GM19467 (cell line): ENCODE measurements around the gene SLC39A9.
A peak's percentile ranks its signal among the peaks of the same experiment; 100 is the strongest.
"Not testable (repeated sequence)": the region's sequence is repeated elsewhere in the genome, so short reads cannot be mapped to it uniquely, and the experiment has no call there.

Source experiments
- ATAC-seq: cut with Tn5 transposase; IDR thresholded peaks from one replicate; pipeline ENCODE4 v1.9.1; 2021; ENCODE audit warnings: mild to moderate bottlenecking, moderate library complexity; ENCODE audit not compliant: unreplicated experiment

Gene SLC39A9

GRCh38 chr14:69473946-69474345, 75.5 kb downstream of the SLC39A9 start:
- no peak for ATAC-seq

DNA sequence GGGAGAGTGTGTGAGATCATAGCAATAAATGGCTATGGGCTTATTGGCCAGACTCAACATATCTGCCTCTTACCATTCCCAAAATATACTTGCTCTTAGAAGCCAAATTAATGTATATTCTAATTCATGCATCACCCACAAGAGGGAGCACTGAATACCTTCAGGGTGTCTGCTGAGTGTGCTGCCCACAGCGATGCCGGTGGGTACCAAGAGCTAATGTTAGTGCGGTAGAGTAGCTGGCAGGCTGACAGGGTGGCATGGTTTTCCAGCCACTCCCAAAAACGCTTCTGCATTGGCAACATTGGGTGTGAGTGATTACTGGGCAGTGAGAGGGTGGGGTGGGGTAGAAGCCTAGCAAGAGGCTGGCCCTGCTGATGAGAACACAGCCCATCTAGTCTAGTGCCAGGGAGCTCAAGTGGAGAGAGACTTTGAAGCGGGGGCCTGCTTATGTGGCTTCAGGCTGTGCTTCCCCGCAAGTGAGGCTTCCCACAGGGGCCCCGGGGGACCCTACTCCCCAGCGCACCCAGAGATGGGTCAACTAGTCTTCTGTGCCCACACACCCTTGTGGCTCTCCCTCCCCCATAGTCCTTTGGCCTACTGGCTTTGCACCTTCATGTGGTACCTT, 76.8 kb downstream of the SLC39A9 start:
- ATAC-seq: no peak

DNA sequence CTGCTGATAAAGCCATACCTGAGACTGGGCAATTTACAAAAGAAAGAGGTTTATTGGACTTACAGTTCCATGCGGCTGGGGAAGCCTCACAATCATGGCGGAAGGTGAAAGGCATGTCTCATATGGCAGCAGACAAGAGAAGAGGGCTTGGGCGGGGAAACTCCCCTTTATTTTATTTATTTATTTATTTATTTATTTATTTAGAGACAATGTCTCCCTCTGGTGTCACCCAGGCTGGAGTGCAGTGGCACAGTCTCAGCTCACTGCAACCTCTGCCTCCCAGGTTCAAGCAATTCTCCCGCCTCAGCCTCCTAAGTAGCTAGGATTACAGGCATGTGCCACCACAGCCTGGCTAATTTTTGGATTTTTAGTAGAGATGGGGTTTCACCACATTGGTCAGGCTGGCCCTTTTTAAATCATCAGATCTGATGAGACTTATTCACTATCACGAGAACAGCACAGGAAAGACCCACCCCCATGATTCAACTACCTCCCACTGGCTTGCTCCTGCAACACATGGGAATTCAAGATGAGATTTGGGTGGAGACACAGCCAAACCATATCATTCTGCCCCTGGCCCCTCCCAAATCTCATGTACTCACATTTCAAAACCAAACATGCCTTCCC, 78.4 kb downstream of the SLC39A9 start:
- not testable (repeated sequence) for ATAC-seq

- not testable (repeated sequence) for ATAC-seq
Observed at GRCh38 chr14:69478055-69478454, 79.6 kb downstream of the SLC39A9 start.

GRCh38 chr14:69479696-69480095, 81.2 kb downstream of the SLC39A9 start:
- ATAC-seq: no peak

- no peak for ATAC-seq
Observed at GRCh38 chr14:69480136-69480535, 81.6 kb downstream of the SLC39A9 start.

- peak; percentile 92 for ATAC-seq
Observed at GRCh38 chr14:69481815-69482568, 83.5 kb downstream of the SLC39A9 start.

GRCh38 chr14:69483765-69484443, 85.4 kb downstream of the SLC39A9 start:
- no peak for ATAC-seq

- no peak for ATAC-seq
Observed at GRCh38 chr14:69484444-69485314, 86.2 kb downstream of the SLC39A9 start, which contains the start of gene PLEKHD1. Gene PLEKHD1, plus strand, starts transcription at chr14:69484728. Its CDS starts 238 bp downstream, at chr14:69484966.

- no peak for ATAC-seq
Observed at GRCh38 chr14:69485315-69485660, 86.8 kb downstream of the SLC39A9 start.

DNA sequence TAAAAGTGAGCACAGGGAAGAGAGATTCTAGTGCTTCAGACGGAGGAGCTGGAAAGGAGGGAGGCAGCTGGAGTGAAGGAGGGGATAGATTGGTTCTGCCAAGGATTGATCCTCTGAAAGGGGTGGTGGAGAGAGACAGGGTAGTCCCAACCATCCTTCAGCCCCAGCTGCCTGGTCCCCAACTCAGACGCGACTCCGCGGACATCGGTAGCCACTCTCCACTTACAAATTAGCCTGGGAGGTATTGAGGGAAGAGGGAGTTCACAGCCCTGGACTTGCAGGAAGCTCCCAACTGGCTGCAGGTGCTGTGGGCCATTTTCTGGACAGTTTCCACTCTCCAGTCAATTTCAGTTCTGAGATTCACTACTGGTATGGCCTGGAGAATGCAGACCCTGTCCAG, 87.2 kb downstream of the SLC39A9 start:
- ATAC-seq: no peak

- no peak for ATAC-seq
Observed at GRCh38 chr14:69487226-69487625, 88.7 kb downstream of the SLC39A9 start.

DNA sequence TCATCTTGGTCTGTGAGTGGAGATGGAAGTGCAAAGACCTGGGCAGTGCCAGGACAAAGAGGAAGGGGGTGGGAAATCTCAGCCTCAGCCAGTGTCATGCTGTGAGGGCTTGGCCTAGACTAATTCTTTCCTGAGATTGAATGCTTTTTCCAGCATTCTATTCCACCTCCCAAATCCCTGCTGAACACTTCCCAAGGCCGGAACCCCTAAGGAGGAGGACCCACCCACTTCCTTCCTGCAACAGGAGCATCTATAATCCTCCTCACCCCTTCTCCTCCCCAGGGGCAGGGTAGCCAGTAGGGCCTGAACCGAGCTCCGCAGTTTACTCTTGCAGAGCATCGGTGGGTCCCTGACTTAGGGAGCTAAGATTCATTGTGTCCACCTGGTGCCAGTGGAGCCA, 89.3 kb downstream of the SLC39A9 start:
- ATAC-seq: no peak

DNA sequence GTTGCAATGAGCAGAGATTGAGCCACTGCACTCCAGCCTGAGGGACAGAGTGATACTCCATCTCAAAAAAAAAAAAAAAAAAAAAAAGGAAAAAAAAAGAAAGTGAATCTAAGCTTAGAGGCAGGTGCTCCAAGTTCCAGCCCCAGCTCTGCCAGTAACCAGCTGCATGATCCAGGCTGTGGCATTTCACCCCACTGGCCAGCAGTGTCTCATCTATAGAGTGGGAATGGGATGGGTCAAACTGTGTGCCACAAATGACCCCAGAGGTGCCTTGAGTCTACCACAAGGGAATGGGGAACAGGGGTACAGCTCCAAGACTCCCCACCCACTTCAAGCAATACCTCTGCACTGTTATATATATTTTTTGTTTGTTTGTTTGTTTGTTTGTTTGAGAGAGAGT, 91.0 kb downstream of the SLC39A9 start:
- ATAC-seq: no peak

DNA sequence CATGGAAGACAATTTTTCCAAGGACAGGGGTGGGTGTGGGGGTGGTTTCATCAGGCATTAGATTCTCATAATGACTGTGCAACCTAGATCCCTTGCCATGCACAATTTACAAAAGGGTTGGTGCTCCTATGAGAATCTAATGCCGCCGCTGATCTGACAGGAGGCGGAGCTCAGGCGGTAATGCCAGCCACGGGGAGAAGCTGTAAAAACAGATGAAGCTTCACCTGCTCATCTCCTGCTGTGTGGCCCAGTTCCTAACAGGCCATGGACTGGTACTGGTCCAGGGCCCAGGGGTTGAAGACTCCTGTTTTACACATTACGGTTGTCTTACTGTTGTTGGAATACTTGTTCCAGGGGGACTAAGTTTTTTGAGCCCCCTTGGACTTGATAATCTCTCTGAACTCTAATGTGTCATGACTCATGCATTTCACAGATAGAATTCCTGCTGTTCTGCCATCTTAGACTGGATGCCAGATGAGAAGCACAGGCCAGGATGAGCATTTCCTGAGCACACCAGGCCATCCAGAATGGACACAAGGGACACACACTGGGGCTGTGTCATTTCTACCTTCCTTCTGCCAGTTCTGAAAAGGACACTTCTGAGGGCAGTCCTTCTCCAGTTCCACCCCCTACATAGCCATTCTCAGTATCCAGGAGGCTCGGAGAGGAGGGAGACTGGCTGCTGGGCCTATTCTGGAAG, 91.9 kb downstream of the SLC39A9 start:
- ATAC-seq: no peak

DNA sequence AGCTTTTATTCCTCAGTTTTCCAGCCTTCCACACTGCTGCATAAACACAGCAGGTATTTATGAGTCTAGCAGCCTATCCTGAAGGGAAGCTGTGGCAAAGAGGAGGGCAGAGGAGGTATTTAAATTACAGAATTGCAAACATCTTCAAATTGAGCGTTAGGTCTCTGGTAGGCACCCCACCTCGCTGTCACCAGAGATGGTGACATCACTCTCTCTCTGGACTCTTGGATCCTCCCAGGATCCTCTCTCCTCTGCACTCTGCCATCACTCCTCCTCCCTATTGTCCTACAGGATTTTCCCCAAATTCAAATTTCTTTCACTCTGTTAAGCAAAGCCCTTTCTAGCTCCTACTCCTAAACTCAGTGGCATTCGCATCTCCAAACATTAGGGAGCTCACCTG, 92.7 kb downstream of the SLC39A9 start:
- no peak for ATAC-seq

GRCh38 chr14:69493038-69493437, 94.5 kb downstream of the SLC39A9 start:
- ATAC-seq: no peak

GRCh38 chr14:69493791-69494190, 95.3 kb downstream of the SLC39A9 start:
- ATAC-seq: no peak

DNA sequence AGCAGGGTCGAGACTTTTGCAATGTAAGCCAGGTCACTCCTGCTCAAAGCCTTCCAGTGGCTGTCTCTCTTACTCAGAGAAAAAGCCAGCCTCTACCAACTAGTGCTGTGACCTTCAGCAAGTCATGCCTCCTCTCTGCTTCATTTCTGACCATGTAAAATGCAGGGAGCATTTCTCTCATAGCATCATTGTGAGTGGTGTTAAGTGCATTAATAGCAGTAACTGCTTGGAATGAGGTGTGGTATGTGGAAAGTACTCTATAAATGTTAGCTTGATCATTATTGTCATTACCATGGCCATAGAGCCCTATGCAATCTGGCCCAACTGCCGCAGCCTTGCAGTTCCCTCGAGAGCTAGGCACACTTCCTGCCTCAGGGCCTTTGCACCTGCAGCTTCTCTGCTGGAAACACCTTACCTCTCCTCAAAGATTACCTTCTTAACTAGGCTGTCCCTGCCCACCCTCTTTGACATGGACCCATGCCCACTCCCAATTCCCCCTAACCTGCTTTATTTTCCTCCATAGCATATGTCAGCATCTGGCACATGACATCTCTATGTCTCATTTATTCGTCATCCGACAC, 96.9 kb downstream of the SLC39A9 start:
- ATAC-seq: no peak

DNA sequence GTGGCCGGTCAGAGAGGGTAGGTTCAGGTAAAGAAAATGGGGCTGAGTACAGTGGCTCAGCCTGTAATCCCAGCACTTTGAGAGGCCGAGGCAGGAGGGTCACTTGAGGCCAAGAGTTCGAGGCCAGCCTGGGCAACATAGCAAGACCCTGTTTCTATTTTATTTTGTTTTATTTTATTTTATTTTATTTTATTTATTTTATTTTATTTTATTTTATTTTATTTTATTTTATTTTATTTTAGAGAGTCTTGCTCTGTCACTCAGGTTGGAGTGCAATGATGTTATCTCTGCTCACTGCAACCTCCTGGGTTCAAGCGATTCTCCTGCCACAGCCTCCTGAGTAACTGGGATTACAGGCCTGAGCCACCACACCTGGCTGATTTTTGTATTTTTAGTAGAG, 99.4 kb downstream of the SLC39A9 start:
- not testable (repeated sequence) for ATAC-seq
